NCI-H2107 (cell line): ENCODE measurements around the gene KLK10.

Experiments
- DNase-seq: peaks from one replicate; lab custom pipeline; 2025; lab: John Stamatoyannopoulos, UW

KLK10 gene

DNA sequence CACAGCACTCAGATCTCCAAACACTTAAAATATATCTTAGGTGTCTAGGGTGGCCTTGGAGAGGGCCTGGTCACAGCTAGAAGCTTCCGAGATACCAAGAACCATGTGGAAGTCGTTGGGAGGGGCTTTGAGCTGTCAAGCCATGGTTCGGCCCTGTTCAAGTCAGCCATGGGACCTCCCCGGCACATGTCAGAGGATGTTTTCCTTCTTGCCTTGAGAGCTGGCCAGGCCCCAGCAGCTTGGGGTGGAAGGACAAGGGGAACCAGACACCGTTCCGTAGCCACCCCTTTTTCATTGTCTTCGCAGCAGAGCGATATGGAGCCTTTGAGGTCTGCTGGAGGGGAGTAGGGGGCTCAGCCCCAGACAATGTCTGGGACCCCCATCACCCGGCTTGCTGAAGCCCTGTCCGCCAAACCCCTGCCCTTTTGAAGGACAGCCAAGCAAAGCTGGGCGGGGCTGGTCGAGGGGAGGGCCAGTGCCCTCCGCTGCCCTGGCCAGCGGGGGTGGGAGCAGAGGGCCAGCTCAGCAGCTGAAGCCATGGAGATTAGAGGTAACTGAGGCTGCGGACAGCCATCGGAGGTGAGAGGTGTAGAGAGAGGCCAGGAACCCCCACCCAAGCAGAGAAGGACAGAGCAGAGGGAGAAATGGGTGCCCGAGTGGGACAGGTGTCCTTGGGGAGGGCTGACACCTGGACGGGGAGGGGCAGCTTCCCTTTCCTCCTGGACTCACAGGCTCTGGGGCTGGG is 6.5 kb upstream of the KLK10 start:
- DNase-seq = no peak

DNA sequence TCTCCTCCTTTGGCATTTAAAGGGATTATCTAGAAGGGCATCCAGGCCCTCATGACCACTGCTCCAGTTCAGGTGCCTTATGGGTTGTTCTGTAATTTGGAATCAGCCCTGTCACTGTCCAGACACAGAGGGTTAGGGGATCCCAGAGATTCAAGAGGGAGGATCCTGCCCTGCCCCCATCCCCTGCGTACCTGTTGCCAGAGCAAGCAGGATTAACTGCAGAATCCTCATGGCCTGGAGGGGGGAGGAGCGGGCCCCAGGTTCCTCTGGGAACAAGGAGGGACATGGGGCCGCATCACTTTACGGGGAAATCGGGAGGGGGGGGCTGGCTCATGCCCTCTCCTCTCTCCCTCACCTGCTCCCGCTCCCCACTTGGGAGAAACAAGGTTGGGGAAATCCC is 5.9 kb upstream of the KLK10 start:
- DNase-seq = peak; percentile 30

DNA sequence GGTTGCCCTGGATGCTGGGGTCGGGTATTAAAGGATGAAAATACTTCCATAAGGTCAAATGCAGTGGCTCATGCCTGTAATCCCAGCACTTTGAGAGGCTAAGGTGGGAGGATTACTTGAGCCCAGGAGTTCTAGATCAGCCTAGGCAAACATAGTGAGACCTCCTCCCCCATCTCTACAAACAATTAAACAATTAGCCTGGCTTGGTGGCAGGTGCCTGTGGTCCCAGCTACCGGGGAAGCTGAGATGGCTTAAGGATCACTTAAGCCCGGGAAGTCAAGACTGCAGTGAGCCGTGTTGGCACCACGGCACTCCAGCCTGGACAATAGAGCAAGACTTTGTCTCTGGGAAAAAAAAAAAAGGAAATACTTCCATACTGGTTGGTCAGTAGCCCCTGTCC is 5.4 kb upstream of the KLK10 start:
- no peak for DNase-seq

DNA sequence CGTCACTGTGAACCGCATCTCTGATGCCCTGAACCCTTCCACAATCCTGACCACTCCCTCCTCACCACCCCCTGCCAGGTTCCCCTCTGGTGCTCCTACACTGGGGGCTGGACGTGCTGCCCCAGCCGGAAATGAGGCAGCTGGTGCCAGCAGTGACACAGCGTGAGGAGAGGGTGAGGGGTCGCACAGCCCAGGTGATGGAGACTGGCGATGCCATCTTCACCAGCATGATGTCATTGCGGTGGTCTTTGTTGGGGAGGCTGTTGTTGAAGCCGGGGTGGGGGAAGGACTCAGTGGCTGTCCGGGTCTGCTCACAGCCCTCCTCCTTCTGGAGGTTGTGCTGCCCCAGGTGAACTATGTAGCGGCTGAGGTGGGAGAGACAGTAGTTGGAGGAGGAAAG is 4.4 kb upstream of the KLK10 start:
- no peak for DNase-seq

DNA sequence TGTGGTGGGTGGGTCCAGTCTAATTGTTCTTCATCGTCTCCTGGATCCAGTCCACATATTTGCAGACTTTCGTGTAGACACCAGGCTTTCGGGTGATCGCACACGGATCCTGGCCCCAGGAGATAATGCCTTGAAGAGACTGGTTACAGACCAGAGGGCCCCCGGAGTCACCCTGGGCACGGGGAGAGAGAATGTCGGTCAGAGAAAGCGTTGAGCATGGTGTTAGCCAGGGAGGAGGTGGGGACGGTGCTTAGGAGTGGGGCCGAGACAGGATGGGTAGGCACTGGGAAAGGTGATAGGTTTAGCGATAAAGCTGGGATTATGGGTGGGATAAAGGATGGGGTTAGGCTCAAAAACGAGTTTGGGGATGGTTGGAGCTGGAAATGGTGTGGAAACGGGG is 3.0 kb upstream of the KLK10 start:
- no peak for DNase-seq

DNA sequence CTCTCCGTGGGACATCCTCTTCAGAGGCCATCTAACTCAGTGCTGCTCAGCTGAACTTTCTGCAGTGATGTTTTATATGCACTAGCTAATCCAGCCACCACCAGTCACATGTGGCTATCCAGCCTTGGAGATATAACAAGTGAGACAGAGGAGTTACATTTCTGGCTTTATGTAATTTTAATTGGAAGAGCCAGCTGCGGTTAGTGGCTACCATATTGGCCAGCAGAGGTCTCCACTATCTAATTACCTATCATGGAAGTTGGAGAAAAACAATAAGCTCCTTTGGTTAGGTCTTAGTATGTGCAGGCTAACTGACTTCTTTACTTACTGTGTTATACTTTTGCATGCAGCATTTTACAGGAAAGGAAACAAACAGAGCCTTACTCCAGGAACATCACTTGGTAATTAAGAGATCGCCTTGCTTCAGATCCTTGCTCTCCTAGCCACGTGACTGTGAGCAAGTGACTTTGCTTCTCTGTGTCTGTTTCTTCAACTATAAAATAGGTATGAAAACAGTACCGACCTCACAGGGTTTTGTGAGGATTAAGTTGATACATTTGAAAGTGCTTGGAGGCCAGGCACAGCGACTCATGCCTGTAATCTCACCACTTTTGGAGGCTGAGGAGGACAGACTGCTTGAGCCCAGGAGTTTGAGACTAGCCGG is 1.6 kb upstream of the KLK10 start:
- DNase-seq = no peak

DNA sequence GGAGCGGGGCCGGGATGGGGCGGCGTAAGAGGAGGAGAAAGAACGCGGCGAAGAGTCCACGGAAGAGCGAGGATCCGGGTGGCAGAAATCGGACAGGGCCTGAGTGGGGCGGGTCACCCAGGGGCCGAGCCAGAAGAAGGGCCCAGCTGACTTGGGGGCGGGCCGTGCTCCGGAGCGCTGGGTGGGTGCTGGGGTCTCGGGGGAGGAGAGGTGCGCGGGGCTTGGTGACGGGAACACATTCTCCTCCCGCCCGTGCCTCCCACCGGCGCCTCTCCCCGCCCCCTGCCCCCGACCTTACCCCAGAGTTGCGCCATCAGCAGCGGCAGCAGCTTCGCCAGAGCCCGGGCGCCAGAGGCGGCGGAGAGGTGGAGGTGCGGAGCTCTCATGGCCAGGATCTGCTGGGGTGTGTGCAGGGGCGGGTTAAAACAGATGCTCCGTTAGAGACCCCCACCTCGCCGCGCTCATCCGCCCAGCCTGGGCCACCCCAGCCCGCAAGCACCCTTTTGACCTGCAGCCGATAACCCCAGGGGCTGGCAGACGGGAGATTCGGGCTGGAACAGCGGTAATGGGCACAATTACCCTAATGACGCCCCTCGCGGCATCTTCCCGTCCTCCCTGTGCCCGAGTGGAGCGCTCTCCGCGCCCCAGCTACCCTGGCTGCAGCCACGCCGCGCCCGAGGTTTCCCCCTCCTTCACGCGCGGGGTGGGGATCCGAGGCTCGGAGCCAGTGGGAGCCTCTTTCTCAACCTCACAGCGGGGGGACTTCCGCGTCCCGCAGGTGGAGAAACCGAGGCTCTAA is 565 bp downstream of the KLK10 start:
- no peak for DNase-seq

DNA sequence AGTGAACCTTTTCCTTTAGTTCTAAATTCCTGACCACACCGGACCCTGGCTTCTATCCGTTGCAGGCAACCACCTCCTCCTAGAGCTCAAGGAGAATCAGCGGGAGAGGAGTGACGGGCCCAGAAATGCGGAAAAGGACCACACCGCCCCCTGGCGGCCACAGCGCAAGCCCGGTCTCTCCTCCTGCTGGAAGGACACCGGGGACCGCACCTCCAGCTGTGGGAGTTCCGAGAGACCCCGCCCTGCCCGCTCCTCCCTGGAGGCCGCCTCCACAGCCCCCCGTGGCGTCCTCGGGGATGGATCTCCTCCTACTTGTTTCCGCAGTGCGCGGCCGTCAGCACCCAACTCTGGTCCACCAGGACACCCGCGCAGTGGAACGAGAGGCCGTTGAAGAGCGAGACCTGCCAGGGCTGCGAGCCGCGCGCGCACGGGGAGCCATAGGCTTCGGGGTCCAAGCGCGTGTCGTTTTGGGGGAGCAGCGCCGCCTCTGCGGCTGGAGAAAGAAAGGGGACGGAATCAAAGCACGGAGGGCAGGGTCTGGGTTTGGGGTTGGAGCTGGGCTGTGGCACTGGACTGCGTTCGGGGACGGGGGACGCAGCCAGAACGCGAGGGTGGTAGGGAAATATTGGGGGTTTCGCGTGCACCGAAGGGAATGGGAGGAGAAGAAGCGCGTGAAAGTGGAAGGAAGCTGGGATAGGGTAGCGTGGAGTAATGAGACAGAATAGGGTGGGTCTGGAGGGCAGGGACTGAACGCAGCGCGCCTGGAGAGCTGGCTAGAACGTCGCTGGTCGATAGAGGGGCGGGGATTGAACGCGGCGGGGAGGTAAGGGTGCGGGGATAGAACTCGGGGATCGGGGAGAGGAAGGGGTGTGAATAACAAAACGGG is 2.5 kb downstream of the KLK10 start:
- DNase-seq = no peak

DNA sequence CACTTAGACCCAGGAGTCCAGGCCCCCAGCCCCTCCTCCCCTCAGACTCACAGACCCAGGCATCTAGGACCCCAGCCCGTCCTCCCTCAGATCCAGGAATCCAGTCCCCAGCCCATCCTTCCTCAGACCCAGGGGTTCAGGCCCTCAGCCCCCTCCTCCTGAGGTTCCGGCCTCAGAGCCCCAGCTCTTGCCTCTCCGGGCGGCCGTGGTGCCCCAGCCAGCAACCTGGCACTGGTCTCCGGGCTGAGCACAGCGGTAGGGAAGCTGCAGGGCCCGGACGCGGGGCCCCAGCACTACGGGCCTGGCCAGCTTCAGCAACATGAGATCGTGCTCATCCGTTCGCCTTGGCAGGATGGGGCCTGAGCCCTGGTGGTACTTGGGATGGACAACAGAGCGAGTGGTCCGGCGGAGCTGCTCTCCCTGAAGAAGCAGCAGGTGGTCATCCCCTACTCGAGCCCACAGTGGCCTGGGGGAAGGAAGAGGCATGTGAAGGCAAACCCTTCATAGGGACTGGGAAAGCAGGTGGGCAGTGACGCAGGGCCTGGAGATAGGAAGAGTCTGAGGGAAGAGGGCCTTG is 3.7 kb downstream of the KLK10 start:
- DNase-seq = no peak

DNA sequence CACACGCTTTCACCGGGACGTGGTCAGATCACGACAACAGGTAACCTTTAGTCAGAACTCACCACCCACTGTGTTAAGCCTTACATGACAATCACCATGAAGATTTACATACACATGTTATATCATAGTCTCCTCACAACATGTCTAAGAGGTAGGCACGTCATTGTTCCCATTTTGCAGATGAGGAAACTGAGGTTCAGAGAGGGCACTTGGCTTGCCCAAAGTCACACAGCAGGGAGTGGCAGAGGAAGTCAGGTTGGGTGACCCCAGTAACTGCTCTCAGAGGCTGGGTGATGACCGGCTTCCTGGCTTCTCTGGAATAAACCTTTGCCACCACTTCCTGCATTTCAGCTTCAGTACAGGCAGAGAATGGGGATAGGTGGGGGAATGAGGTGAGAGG is 5.3 kb downstream of the KLK10 start:
- no peak for DNase-seq

DNA sequence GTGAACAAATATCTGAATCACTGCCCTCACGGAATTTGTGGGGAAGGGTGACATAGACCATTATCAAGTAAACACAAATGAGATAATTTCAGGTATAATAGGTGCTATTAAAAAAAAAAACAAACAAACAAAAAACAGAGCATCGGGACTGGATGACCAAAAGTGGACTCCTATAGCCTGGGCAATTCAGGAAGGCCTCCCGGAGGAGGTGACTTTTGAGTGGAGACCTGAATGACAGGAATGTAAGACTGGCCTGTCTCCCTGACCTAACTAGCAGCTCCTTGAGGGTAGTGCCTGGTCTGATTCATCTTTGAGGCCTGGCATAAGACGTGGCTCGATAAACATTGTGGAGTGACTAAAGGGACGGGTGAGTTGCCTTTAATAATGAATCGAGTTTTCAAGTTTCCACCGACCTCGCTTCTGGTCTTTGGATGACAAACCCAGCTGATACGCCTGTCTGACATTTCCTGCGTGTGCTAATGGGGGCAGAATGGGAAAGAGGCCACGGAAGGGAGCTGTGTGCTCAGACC is 6.8 kb downstream of the KLK10 start:
- DNase-seq = no peak

DNA sequence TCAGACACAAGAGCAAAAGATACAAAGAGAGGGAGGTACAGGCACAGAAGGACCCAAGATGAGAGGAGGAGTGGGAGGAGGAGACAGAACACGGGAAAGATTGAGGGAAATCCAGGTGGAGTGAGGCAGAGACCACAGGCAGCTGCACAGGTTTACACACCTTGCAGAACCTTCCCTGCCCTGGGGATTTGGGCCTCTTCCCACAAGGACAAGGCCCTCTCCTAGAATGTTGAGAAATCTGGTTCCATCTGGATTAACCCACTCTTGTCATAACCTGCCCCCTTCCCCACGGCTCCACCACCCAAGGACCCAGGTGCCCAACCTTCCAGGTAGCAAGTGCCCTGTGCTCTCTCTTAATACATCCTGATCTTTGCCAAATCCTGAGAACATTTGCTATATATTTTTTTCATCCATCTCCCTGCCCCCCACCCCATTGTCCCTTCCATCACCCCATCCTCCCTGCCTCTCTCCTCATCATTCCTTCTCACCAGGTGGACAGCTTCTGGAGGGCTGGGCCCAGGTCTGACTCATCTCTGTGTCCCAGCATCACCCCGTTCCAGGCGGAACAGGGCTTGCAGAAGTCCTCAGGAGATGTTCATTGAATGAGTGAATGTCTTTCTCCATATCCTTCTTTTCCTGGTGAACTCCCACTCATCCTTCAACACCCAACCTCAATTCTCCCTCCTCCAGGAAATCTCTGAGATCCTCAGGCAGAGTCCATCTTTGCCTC is 9.3 kb downstream of the KLK10 start:
- no peak for DNase-seq

DNA sequence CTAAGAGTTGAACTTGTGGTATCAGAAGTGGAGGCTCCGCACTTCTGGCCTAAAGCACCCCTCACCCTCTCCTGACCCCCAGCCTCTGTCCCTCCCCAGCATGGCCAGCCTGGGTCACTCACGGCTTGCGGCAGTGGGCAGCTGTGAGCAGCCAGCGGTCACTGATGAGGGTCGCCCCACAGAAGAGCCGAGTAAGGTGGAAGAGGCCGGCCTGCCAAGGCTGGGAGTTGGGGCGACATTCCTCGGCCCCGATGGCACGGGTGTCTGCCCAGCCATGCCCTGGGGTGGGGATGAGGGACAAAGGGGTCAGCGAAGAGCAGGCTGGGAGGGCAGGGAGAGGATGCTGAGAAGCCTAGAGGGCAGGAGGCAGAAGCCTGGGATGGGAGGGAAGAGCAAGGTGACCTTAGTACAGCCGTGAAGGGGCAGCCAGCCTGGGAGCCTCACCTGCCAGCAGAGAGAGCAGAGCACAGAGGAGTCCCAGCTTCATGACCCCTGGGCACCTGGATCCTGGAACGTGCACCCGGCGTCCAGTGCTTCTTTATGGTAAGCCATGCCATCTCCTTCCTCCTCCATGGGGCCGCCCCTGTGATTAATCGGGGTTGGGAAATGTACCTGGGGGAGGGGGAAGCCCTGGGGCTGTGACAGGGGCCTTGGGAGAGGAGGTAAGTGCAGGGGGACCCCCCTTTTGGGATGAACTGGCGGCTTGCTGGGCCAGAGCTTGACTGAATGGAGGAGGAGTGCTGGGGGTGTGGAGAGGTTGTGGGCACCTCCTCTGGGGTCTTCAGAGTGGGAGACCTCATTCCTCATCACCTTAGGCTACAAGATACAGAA is 10.2 kb downstream of the KLK10 start:
- DNase-seq = no peak

DNA sequence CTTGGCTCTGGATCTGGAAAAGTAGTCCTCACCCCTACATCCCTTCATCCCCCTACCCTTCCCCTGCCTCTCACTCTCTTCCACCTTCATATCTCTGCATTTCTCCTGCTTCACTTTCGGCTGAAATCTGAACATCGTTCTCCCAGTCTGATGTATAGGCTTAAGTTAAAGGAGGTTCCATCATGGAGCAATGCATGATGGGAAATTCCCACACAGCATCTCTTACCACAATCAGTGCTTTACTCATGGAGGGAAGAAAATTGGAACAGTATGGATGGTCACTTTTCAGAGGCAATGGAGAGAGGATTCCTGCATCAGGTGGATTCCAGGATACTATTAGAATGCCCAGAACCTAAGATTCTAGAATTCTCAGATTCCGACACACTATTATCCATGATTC is 12.0 kb downstream of the KLK10 start:
- no peak for DNase-seq

DNA sequence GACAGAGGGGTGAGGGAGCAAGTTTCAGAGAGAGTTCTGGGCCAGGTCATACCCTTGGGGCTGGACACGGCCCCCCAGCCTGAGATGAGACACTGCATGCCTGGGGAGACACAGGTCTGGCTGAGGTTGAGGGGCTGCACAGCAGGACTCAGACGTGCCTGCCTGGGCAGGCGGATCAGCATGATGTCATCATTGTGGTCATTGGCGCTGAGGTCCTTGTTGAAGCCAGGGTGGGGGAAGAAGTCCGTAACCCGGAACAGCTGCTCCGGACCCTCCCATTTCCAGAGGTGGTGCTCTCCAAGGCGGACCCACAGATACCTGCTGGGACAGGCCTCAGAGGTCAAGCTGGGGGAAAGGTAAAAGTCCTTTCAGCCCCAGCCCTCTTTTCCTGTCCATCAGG is 13.1 kb downstream of the KLK10 start:
- DNase-seq = no peak

DNA sequence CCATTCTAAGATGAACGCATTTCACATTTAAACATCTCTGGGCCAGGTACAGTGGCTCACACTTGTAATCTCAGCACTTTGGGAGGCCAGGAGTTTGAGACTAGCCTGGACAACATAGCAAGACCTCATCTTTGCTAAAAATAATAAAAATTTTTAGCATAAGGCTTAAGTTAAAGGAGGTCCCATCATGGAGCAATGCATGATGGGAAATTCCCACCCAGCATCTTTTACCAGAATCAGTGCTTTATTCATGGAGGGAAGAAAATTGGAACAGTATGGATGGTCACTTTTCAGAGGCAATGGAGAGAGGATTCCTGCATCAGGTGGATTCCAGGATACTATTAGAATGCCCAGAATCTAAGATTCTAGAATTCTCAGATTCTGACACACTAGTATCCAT is 14.3 kb downstream of the KLK10 start:
- no peak for DNase-seq

DNA sequence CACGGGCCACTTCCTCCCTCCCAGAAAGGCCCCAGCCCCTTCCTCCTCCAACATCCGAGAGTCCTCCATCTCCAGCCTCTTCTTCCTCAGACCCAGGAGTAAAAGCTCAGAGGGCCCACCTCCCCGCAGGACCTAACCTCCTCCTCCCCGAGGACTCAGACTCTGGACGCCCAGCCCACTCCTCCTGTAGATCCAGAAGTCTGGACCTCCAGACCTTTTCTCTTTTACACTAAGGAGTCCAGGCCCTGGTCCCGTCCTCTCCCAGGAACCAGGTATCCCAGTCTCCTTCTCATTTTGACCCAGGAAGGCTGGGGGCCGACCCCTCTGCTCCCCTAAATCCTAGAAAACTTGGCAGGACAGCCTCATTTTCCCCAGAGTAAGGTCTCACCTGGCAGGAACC is 16.2 kb downstream of the KLK10 start:
- DNase-seq = no peak

DNA sequence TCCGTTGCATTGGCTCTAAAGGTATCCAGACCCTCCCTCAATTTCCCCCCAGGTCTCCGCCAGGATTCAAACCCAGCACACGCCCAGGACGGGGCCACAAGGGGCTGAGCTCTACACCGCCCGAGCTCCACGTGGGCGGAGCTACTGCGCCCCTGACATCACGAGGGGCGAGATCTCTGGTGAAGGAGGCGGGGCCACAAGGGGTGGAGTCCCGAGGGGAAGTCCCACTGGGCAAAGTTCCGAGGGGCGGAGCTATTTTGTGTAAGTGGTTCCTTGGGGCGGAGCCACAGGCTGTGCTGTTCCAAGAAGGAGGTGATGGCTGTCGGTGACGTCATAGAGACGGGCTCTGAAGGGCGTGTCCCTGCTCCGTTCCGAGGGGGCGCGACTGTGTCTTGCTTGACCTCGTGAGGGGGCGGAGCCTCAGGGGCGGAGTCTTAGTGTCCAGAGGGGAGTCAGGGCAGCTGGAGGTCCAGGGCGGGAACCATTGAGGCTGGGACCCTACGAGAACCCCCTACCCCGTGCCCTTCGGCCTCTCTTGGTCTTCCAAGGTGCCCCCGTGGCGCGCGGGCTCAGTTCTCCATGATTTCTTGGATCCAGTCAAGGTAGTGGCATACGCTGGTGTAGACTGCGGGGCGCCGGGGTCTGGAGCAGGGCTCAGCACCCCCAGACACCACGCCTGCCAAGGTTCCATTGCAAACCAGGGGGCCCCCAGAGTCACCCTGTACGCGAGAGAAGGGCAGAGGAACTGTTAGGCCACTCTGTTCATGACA is 16.8 kb downstream of the KLK10 start:
- no peak for DNase-seq

DNA sequence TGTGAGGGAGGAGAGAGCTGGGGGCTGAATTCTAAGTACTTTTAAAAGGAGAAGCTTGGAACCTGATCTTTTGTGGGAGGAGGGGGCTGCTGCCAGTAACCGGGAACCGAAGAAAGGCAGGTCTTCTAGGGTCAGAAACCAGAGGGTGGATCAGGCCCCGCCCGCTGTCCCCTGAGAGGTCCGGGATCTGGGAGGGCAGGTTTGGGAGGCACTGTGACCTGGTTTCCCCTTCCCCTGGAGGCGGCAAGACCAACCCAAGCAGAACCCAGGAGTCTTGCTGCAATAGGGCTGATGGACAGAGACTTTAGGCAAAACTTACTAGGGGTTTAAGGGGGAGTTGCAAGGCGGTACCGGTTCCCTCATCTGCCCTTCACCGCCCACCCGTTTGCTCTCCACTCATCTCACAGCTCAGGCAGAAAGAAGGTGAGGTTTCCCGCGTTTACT is 17.4 kb downstream of the KLK10 start:
- no peak for DNase-seq
